RWPE2 (cell line): ENCODE measurements around the gene VAPA.

Experiments
- ATAC-seq: fragments of 200-7000 bp; cut with Tn5 transposase; 3 replicates; pipeline ENCODE4 v1.9.1; 2021; ENCODE audit warnings: low read depth
- DNase-seq: peaks from one replicate; pipeline ENCODE4 v3.0.0-alpha.2; 2020; ENCODE audit warnings: low spot score
- H3K27ac ChIP-seq: fragments of 450-650 bp; 2 replicates; pipeline ENCODE4 v1.5.1; 2017; ENCODE audit warnings: mild to moderate bottlenecking; ENCODE audit not compliant: poor library complexity, severe bottlenecking
- H3K27me3 ChIP-seq: fragments of 250-450 bp; sonication (Bioruptor Pico); 2 replicates; pipeline ENCODE4 v1.5.1; 2021; ENCODE audit warnings: mild to moderate bottlenecking, moderate library complexity; ENCODE audit not compliant: insufficient read depth, poor library complexity, severe bottlenecking
- H3K36me3 ChIP-seq: fragments of 250-450 bp; sonication (Bioruptor Pico); 2 replicates; pipeline ENCODE4 v1.5.1; 2020; ENCODE audit warnings: low read depth, mild to moderate bottlenecking, moderate library complexity
- H3K4me1 ChIP-seq: fragments of 250-450 bp; sonication (Bioruptor Pico); 2 replicates; pipeline ENCODE4 v1.5.1; 2021; ENCODE audit warnings: mild to moderate bottlenecking, moderate library complexity; ENCODE audit not compliant: insufficient read depth, poor library complexity, severe bottlenecking
- H3K4me3 ChIP-seq: fragments of 250-450 bp; sonication (Bioruptor Pico); 2 replicates; pipeline ENCODE4 v1.5.1; 2021; ENCODE audit warnings: mild to moderate bottlenecking, moderate library complexity; ENCODE audit not compliant: severe bottlenecking
- H3K9me3 ChIP-seq: fragments of 250-450 bp; sonication (Bioruptor Pico); 2 replicates; pipeline ENCODE4 v1.5.1; 2021; ENCODE audit warnings: mild to moderate bottlenecking, moderate library complexity; ENCODE audit not compliant: severe bottlenecking
- CTCF ChIP-seq: fragments of 450-650 bp; IDR thresholded peaks from one replicate; pipeline ENCODE4 v1.5.1; 2017; ENCODE audit warnings: mild to moderate bottlenecking, moderate library complexity; ENCODE audit not compliant: poor library complexity, severe bottlenecking

The VAPA gene

DNA sequence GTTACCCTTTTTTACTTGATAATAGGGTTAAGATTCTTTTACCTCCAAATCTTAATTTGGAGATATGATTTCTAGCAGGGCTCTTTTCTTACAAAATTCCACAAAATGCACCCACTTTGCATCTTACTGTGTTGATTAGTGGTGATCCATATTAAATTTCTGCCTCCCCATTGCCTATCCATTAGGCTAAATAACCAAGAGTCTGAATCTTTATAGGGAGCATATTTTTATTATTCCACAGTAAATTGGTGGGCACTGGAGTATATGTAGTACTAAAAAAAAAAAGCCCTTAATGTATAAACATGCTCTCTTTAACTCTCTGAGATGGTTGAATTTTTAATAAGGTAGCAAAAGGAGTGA is 36.2 kb upstream of the VAPA start:
- Histone ChIP-seq H3K4me3 (no peak overlapping the region), H3K9me3 (no peaks in the 10 kb centered on the region), H3K4me1 (peaks cover 26% of the 10 kb centered on the region), H3K27ac (peak overlapping the region; percentile 76), H3K27me3 (no peaks in the 10 kb centered on the region), H3K36me3 (no peaks in the 10 kb centered on the region)
- TF ChIP-seq CTCF = no peak
- no peak for DNase-seq
- ATAC-seq = no peak

DNA sequence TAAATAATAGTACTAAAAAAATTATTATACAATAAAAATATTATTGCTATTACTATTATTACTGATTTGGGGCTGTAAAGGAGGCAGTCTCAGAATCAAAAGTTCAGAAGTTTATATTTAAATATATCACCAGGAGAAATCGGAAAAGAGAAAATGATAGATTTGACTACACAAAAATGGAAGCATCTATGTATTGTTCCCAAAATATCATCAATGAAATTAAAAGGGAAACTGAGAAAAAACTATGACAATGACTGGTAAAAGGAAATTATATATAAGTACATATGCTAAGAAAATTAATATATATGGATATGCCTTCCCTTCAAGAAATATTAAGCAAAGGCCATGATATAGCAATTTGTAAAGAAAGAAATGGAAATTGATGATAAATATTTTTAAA is 35.7 kb upstream of the VAPA start:
- Histone ChIP-seq H3K9me3 (no peaks in the 10 kb centered on the region), H3K27ac (peak overlapping the region; percentile 76), H3K36me3 (no peaks in the 10 kb centered on the region), H3K27me3 (no peaks in the 10 kb centered on the region), H3K4me3 (no peak overlapping the region), H3K4me1 (peaks cover 26% of the 10 kb centered on the region)
- no peak for DNase-seq
- no peak for ATAC-seq
- no peak for TF ChIP-seq CTCF

DNA sequence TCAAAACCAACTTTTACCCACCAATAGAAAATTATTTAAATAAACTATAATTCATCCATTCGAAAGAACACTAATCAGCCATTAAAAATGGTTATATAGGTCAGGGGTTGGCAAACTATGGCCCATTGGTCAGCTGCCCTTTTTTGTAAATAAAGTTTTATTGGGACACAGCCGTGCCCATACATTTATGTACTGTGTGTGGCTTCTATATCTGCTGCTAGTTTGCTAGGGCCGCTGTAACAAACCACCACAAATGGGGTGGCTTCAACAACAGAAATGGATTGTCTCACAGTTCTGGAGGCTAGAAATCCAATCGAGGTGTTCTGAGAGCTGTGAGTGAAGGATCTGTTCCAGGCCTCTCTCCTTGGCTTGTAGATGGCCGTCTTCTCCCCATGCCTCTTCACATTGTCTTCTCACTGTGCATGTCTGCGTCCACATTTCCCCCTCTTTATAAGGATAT is 35.0 kb upstream of the VAPA start:
- peaks cover 26% of the 10 kb centered on the region for H3K4me1 ChIP-seq
- ATAC-seq = no peak

GRCh38 chr18:9884090-9884489 is 29.7 kb upstream of the VAPA start:
- no peak overlapping the region for H3K4me3 ChIP-seq
- no peak for DNase-seq
- H3K4me1 ChIP-seq = no peaks in the 10 kb centered on the region
- no peaks in the 10 kb centered on the region for H3K36me3 ChIP-seq
- ATAC-seq = no peak
- H3K27me3 ChIP-seq = no peaks in the 10 kb centered on the region
- no peak overlapping the region for H3K27ac ChIP-seq
- TF ChIP-seq CTCF = no peak
- H3K9me3 ChIP-seq = no peaks in the 10 kb centered on the region

More for the DNA sequence above, 35.0 kb upstream of the VAPA start:
- TF ChIP-seq CTCF = no peak
- DNase-seq = no peak
- Histone ChIP-seq H3K9me3 (no peaks in the 10 kb centered on the region), H3K27me3 (no peaks in the 10 kb centered on the region), H3K36me3 (no peaks in the 10 kb centered on the region), H3K4me3 (no peak overlapping the region), H3K27ac (no peak overlapping the region)

- no peaks in the 10 kb centered on the region for H3K36me3 ChIP-seq
- ATAC-seq = no peak
- H3K27ac ChIP-seq = no peak overlapping the region
- no peak overlapping the region for H3K4me3 ChIP-seq
- TF ChIP-seq CTCF = no peak
- H3K4me1 ChIP-seq = no peaks in the 10 kb centered on the region
- H3K27me3 ChIP-seq = no peaks in the 10 kb centered on the region
- DNase-seq = no peak
- no peaks in the 10 kb centered on the region for H3K9me3 ChIP-seq
Observed at GRCh38 chr18:9884532-9885140, 29.2 kb upstream of the VAPA start.
